HuH-7 (cell line): Measurements from ENCODE around the gene MAFF.

Experiments used
- DNase-seq: peaks from one replicate; pipeline ENCODE4 v3.0.0; 2011; ENCODE audit warnings: low spot score

The MAFF gene

DNA sequence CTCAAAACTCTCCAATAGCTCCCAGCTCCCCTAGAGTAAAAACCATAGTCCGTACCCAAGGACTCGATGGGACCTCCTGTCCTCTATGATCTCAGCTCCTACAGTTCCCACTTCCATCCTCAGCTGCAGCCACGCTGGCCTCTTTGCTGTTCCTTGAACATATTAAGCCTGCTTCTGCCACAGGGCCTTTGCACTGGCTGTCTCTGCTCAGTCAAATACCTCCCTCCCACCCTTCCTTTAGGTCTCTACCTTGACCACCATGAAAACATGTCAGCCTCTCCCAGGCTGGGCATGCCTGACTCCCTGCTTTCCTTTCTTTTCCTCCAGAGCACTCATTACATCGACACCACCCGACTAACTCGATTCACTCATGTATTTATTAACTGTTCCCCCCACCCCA, 46.5 kb downstream of the MAFF start:
- DNase-seq: no peak

DNA sequence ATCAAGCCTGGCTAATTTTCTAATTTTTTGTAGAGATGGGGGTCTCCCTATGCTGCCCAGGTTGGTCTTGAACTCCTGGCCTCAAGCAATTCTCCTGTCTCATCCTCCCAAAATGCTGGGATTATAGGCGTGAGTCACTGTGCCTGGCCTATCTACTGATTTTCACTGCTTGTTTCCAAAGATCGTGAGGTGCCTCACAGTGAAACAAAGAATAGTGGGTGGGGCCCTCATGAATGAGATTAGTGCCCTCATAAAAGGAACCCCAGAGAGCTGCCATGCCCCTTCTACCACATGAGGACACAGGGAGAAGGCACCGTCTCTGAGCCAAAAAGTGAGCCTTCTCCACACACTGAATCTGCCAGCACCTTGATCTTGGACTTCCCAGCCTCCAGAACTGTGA, 47.5 kb downstream of the MAFF start:
- no peak for DNase-seq

DNA sequence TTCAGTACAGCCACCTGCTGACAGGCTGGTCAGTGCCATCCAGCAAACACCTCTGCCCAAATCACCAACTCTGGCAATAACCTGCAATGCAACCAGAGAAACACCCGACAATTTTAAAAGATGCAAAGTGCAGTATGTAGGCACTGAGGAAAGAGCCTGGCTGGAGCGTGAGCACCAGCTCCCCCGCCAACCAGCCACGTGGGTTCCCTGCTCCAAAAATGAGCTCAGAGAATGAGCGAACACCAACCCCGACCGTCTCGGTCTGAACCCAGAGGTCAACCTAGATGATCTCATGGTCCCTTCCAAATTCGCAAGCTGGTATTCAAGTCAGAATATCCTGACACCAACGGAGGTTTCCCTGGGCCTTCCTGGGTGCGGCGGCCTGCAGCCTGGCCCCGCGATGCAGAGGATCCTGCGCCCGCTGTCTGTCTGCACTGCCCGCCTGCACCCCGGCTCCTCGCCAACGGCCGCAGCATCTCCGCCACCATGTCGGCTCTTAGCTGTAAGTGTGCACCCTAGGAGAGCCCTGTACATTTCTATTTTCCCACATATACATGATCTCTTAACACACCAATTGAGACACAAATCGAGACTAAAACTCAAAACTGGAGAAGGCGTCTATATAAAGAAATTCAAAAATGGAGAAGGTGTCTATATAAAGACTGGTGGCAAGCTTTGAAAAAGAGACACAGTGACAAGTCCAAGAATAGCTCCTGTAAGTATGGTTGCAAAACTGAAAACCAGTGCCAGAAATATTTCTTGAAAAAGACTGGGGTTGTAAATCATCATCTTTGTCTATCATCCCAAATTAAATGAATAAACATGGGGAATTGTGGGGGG, 48.2 kb downstream of the MAFF start:
- DNase-seq: no peak

DNA sequence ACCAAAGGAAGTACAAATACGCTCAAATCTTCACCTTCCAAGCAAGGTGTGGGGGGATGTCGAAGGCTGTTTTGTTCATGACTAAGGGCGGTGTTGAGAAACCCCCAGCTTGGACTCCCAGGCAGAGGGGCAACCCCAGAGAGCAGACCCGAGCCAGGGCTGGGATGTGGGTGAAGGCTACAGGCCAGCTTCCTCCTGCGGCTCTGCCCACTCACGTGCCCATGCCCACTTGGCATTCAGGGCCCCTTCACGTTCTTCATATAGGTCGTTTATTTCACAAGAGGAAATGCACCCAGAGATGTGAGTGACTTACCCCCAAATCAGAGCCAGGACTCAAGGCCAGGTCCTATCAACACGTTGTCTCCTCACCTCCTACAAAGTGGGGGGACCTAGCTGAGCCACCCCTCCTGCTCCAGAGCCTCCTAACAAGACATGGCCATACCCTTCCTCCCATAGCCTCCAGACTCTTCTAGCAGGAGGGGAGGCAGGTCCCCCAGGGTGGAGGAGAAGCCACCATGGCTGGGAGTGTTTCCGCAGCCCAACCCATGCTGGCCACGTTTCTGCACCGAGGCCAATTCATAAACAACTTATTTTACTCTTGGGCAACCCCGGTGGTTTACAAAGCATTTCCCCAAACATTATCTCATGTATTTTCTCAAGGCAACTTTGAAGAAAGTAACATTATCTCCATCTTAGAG, 49.0 kb downstream of the MAFF start:
- no peak for DNase-seq

DNA sequence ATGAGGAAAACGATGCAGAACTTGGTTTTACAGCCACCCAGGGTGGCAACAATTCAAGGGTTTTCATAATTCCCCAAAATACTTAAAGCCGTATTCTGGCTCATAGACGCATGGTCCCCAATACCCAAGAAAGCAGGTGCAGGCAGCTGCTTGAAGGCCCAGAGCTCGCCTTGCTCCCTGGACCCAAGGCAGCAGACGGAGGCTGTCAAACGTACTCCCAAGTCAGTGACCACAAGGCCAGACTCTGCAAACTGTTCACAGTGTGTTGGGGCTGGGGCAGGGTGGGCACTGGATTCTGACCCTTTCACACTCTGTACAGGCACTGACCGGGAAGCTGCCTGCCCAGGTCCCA, 49.5 kb downstream of the MAFF start:
- DNase-seq: no peak

DNA sequence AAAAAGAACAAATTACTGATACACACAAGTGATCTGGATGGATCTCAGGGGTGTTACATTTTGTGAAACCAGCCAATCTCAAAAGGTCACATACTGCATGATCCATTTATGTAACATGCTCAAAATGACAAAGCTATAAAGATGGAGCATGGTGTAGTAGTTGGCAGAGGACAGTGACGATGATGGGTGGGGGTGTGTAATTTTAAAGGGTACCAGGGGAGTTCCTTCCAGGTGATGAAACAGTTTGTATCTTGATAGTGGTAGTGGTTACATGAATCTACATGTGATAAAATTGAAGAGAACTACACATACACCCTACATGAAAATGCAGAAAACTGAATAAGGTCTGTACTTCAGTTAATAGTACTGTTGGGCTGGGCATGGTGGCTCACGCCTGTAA, 53.9 kb downstream of the MAFF start:
- no peak for DNase-seq

DNA sequence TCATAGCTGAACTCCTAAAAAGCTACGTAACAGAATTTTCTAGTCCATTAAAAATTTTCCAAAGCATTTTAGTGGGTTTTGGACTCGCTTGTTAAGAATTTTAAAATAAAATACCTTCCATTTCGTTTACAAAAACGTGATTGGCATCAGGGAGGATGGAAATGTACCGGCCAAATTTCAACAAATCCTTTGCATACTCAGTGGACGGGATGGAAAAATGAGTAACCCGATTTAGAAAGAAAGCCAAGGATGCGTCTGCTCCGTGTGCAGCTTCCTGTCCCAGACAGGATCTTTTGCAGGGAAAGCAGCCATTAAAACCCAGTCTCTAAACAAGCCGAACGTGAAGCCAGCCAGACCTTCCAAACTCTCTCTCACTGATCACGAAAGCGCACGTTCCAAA, 55.4 kb downstream of the MAFF start:
- no peak for DNase-seq

DNA sequence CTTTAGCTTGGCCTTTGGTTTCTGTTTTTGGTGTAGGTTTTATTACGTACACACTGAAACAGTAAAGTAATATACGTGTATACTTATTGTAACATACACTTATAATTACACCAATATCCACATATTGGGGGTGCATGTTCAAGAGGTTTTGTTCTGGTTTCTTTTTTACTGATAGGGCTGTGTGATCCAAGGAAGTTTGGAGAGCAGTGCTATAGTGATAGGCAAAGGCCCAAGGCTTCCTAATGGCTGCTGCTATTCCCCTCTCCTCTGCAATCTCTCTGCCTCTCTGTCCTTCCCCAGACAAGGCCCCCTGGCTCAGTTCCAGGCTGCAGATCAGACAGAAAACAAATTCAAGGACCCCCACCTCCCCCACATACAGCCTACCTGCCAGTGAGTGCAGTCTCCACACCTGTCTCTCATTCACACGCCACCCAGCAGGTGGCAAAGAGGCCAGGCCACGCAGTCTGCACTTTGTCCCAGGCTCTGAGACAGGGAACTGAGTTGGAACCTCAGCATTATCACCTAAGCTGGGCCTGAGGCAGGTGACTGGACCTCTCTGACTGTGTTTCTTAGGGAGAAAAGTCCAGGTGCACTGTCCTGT, 56.0 kb downstream of the MAFF start:
- DNase-seq: no peak

DNA sequence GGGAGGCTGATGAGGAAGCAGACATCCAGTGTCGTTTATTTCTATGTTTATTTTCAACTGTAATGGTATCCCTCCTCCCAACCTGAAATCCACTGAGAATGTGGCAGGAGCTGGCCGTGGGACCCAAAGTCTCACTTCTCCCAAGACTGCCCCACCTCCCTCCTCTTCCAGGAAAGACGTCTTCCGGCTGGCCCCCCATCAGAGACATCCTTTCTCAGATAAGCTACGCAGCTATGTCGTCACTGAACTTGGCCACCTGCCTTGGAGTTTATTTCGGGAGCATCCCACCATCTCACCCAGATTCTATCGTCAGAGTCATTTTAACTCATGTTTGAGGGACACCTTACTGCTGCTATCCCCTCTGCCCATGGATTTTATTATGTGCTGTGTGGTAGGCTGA, 57.1 kb downstream of the MAFF start:
- no peak for DNase-seq

DNA sequence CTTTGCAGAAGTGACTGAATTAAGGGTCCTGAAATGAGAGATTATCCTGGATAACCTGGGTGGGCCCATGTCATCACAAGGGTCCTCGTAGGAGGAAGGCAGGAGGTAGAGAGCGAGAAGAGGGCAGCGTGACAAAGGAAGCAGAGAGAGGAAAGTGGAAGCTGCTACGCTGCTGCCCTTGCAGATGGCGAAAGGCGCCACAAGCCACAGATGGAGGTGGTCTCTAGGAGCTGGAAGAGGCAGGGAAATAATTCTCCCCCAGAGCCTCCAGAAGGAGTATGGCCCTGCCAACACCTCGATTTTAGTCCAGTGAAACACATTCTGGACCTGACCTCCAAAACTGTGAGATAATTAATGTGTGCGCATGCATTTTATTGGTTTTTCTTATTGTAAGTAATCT, 57.6 kb downstream of the MAFF start:
- no peak for DNase-seq

DNA sequence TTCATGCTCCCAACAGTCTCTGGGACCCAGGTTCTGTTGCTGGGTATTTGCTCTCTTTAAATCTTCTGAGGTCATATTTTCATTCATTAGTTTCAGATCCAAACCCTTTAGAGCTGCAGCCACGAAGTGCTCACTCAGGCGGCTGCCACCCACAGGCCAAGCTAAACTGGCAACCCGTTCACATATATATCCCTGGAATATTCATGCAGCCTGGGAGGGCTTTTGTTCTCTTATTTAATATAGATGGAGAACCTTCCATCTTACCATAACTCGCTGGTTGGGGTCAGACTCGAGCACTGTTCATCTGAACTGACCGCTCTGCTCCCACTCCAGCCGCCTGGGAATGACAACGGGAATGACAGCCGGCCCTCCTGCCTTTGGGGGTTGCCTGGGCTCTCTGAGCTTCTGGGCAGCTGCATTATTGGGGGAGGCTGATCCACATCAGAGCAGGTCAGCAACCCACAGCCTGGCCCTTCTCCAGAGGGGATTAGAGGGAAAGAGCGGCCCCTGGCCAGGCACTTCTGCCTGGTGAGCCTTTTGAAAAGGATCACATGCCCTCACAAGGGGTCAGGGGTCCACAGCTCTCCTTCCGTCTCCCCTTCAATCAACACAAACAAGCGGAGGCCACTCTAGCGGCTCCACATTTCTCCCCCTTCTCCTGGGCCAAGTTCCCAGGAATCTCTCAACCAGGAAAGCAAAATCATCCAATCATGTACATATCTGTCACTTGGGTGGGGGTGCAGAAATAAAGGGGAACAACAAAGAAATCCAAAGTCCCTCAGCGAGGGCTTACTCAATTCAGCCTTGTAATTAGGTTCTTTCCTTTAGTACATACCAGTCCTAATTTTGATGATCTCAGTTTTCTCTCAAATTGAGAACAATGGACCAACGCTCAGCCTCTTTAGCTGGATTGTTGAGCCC, 59.2 kb downstream of the MAFF start:
- DNase-seq: no peak

DNA sequence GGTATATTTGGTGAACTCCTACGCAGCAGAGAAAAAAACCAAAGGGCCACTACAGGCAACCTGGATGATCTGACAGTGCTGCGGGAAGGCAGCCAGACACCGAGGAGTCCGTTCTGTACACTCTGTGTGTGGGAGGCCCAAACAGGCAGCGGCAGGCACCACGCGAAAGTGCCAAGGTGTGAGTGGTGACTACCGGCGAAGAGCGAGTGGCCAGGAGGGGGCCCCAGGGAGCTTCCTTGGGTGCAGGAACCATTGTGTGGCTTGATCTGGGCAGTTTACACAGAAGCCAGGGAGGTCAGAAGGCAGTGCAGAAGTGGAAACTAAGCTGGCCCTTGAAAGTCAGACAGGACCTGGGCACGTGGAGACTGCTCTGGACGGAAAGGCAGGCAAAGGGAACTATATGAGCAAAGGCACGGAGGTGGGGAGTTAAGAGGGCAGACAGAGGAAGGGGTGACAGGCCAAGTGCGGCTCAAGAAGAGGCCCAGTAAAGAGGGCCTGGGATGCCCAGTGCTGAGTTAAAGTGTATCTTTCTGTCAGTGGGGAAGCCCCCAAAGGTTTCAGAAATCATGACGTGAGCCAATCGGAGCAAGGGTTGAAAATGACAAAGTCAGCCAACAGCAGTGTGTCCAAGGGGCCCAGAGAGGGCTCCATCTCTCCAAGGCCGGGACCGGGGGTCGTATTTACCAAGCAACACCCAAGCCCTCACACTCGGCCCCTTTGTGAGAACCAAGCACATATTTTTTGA, 60.4 kb downstream of the MAFF start:
- peak; percentile 85 for DNase-seq

DNA sequence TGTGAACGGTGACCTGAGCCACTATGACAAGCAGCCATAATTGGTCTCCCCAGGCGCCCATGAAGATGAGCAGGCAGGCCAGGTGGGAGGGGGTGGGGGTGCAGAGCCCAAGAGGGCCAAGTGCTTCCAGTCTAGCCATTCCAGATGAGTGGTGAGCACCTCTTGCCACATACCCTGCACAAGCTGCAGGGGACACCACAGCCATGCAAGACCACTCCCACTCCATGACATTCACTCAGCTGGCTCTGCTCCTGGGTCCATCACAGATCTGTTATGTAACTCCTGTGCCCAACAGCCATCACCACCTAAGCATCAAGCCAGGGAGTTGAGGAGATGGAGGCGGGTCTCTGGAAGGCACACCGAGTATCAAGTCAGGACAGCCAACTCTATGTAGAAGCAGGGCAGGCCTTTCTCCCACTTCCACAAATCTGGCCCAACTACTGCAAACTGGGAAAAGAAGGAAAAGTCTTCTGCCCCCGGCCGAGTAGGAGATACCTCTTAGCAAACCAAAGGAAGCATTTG, 62.6 kb downstream of the MAFF start:
- DNase-seq: no peak
